NCI-H2107 (cell line): ENCODE results near the gene NFIB.

Source experiments
- DNase-seq: peaks from one replicate; lab custom pipeline; 2025; lab: John Stamatoyannopoulos, UW

Gene NFIB

DNA sequence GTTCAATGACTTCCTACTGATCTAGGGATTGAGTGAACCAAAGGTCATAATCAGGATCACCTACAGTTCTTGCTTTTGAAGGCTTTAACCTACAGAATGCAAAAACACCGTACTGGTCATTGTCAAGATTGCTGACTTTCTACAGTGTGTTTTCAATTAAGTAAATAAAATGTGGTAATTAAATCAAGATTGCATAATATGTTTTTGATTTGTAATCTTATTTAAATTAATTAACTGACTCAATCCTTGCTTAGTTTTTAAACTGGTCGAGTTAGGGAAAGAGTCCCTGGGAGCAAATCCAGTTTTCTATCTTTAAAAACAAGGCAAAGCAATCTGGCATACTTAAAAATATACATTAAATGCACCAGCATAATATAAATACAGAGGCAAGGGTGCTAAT lies 125.9 kb downstream of the NFIB start:
- DNase-seq = no peak

DNA sequence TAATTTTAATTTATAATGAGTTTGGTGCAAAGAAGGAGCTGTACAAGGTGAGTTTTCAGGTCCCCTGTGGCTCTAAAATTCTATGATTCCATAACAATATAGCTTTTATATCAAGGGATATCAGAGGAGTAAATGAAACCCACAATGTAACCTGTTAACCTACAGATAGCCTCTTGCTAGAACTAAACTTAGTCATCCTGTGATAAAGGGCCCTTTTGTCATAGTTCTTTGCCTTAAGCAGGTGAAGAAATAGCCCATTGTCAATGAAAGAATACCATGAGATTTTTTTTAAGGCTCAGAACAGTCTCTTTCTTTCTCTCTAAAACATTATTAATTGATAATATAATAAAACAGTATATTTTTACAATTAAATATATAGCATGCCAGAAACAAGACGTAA lies 127.8 kb downstream of the NFIB start:
- DNase-seq = no peak

DNA sequence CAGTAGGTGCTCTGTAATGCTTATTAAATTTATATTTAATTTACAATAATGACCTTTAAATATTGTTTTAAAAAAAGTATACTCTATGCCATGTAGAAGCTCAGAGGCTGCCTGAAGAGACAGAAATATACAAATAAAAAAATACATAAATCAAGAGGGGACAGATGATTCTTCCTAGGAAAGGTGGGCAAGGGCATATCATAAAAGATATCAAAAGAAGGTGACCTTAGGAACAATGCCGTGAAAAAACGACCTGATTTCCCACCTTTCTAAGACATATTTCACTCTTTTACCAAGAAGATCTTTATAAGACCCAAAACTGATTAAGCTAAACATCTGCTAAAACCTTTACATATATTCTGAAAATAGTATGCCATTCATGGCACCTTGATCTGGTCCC lies 128.9 kb downstream of the NFIB start:
- DNase-seq = no peak

DNA sequence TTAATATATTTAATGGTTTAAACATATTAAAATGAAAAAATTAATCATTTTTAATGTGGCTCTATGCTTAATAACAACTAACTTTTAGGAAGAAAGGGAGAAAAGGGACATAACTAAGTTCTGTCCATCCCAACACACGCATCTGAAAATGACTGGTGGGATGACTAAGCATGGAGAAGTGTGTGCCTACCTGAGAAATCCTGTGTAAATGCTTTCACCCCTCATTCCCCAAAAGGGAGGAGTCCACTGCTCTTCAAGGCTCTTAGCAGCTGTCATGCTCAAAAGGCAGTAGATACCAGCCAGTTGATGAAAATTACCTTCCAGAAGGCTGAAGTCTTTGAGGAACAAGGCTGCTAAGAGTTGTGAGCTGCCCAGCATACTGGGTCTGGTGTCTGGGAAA lies 130.9 kb downstream of the NFIB start:
- no peak for DNase-seq

DNA sequence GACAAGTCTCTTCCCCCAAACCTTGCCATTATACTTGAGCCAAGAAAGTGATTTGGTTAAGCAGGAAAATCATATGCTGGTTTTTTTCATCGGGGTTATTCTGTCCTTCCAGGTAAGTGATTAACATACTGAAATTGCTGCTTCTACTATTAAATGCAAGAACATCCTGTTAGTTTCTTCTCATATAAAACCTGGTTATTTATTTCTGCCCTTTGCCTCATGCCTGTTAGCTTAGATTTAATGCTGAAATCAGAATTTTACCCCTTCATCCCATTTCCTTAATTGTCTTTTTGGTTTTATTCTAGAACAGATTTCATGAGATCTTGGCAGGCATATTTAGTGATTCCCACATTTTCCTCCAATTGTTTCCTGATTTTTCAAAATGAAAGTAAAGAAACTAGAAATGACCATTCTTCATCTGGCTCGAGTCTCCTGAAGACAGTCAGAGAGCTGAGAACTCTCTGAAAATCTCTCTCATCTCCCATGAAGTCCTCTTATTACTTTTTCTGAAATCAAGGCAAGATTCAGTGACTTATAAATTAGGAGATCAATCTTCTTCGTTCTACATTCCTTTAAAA lies 132.9 kb downstream of the NFIB start:
- no peak for DNase-seq

DNA sequence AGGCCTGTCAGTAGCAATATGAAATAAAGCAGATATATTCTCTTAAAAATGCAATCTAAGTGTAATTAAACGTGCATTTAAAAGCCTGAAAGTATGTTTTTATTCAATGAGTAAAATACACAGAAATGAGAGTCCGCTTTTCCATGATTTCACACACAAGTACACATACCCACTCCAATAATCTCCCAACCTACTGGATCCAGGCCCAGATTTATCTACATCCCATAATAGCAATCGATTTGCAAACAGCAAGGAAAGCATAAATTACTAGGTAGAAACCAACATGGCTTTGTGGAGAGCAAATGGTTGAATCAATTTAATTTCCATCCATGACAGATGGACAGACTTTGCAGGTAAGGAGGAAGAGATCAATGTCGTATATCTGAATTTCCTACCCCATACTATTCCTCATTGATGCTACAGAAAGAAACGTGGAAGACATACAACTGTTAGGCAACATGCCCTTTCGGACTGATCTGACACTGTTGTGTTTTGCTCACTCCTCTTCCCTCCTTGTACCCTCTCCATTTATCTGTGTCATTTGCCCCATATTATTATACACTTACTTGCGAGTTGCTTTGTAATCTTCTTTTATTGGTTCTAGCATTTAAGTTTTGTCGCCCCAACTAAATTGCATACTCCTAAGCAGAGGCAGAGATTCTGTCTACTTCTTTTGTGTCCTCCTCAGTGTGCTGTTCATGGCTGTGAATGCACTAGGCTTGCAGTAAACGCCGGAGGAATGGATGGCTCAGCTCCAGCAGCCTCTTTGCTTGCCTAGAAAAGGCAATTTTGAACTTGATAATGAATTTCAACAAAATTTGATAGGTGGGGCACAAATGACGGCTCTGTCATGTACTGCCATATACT lies 133.6 kb downstream of the NFIB start:
- DNase-seq = no peak

DNA sequence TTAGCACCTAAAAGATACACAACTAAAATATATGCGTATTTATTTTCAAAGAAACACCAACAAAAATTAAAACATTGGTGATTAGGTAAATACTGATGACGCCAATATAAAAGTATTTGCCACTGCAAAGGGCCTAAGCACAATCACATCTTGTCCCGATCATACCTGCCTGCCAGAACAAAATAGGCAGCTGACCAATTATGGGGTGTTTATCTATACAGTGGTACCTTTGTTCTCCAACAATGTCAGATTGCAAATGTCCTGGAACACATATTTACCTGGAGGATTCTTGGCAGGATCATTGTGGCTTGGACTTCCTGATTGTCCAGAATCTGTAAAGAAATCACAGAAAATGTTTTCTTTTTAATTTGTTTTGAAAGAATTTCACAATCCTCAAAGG lies 134.5 kb downstream of the NFIB start:
- no peak for DNase-seq

DNA sequence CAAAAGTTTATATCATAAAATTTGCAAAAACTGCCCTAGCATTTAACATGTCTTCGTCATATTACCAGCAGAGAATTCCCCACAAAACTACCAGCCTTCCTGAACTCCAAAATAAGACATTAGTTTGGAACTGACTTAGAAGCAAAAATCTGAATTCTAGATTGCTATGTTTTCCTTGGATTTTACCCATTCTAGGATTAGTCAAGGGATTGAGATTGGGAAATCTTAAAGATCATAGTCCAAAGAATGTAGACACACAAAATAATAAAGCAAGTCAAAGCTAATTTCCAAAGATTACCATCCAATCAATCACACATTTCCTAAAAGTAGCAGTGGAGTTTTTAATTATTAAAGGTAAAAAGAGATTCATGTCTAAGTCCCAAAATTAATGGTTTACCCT lies 138.2 kb downstream of the NFIB start:
- DNase-seq = no peak

DNA sequence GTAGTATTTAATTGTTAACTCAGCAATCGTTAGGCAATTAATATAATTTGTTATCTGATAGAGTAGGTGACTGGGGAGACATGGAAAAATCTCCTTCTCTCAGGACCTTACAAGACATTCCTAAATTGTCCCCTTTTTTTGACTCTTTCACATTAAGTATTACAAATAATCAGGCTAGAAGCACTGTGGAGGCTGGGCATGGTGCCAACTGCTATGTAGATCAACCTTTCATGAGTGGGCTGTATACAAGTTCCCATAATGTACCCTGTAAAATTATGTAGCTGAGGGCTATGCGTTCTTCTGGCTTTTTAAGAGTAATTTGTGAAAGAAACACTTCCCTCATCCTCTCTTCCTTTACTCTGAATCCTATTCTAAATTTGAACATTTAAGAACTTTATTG lies 140.2 kb downstream of the NFIB start:
- DNase-seq = no peak

DNA sequence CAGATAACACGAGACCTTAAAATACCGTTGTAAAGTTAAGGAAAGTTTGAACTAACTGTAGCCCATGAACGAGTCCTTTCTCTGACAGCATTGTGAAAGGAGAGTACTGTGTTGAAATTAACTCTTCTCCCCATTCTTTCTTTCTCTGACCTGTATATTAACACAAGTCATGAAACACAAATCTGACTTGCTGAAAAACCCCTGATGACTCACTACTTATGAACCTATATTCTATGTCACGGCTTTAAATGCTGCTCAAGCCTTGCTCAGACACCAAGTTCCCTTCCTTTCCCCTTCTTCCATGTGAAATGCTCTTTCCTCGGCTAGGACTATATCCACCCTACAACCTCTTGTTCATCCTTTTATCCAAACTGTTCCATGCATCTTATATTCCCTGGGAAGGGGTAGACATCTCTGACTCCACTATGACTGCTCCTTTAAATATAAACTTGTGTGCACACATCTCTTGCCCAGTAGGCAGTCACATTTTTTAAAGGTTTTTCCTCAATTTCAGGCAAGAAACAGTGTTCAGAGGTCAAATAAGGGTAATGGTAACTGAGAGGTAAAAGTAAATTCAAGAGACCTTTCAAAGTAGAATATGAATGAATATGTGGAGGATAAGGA lies 142.9 kb downstream of the NFIB start:
- DNase-seq = no peak

DNA sequence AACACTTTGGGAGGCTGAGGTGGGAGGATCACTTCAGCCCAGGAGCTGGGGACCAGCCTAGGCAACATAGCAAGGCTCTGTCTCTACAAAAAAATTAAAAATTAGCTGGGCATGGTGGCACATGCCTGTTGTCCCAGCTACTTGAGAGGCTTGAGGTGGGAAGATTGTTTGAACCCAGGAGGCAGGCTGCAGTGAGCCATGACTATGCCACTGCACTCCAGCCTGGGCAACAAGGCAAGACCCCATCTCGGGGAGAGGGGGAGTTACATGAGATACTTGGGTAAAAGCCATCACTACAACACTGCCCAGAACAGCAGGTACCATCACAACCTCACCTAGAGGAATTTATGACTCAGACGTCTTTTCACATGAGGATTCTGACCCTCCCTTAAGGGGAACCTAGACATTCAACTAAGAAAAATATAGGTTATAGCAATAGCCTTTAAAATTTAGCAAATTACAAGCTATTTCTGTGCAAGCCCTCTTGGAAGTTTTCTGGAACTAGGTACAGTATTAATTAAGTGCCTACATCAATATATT lies 143.5 kb downstream of the NFIB start:
- no peak for DNase-seq

DNA sequence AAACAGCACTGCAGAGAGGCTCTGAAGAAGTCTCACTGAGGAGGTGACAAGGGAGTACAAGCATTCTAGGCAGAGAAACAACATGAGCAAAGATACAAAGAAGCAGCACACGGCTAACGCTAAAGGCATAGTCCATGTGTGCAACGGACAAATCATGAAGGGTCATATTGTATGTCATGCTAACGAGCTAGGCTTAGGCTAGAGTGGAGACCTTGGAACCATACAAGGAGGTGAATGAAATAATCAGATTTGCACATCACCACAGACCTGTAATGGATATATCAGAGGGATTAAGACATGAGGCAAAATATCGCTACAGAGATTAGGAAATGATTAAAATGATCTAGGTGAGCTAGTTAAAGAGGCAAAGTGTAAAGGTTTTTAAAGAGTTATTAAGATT lies 145.6 kb downstream of the NFIB start:
- no peak for DNase-seq

DNA sequence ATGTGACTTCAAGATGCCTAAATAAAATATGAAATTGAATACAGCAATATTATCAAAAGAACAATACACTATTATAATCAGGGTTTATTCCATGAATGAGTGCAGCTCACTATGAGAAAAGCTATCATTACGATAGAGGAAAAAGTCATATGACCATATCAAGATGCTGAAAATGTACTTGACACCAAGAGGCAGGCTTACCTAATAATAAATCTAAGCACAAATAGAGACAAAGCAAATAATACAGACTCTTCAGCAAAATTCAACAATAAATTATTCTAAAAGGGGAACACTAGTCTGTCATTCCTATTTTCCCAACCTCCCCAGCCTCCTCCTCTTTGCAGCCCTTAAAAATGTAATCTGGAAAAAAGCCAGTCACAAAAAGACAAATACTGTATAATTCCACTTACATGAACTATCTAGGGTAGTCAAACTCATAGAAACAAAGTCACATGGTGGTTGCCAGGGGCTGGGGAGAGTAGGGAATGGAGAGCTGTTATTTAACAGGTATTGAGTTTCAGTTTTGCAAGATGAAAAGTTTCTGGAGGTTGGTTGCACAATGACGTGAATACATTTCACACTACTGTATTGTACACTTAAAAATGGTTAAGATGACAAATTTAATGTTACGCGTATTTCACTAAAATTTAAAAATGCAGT lies 148.4 kb downstream of the NFIB start:
- DNase-seq = no peak

DNA sequence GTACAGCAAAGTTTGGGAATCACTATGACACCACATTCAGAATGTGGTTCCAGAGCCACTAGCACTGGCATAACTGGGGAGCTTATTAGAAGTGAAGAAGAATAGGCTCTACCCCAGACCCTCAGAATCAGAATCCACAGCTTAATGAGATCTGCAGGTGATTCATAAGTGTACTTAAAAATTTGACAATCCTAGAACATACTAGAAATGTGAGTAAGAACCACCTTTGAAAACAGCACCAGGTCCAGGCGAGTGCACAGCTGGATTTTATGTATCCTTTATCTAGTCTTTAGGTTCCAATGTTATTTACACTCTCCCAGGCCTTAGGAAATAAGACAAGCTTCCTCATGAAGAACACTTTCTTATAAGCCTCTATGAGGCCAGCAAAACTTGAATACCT lies 149.0 kb downstream of the NFIB start:
- DNase-seq = no peak

DNA sequence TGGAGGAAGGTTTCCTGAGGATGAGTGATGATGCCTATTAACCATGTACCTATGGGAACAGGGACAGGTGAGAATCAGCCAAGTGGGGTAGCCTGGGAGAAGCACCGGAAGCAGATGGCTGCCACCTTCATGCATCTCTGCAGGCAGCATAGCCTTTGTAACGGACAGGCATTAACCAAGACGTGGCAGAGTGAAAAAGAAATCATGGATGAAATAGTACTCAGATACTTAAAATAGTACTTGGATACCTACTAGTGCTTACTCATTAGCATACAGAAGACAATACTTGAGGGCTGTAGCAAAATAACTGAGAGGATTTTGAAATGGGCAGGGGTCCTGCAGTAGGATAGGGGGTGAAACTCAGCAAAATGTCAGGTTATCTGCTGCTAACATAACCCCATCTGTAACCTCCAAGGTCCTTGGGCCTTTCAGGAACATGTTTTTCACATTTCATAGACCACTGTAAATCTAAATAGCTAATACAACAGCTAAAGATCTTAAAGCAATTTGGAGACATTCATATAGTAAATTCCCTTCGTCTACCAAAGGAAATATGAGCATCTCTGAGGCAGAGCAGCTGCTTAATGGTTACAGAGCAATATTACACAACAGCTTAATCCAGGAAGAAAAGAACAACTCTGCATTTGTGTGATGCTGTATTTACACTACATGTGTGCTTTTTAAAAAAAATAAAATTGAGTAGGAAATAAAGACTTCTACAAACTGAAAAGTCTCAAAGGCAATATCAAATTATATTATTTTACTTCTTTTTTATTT lies 154.3 kb downstream of the NFIB start:
- DNase-seq = no peak

DNA sequence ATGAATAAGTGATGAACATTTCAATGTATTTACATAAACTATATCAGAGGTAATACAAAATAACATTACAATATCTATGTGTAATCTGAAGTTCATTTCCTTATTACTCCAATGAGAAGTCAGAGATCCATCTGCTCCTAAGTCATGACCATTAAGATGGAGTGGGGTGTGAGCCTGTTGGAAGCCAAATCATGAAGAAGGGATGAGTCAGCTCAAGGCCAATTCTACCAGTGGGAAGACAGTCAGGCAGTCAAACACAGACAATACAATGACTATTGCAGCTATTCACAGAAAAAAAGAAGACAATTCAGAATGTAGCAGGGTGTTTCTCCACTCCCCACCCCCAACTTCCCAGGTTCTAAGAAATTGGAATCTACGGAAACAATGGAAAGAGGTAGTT lies 155.0 kb downstream of the NFIB start:
- no peak for DNase-seq

DNA sequence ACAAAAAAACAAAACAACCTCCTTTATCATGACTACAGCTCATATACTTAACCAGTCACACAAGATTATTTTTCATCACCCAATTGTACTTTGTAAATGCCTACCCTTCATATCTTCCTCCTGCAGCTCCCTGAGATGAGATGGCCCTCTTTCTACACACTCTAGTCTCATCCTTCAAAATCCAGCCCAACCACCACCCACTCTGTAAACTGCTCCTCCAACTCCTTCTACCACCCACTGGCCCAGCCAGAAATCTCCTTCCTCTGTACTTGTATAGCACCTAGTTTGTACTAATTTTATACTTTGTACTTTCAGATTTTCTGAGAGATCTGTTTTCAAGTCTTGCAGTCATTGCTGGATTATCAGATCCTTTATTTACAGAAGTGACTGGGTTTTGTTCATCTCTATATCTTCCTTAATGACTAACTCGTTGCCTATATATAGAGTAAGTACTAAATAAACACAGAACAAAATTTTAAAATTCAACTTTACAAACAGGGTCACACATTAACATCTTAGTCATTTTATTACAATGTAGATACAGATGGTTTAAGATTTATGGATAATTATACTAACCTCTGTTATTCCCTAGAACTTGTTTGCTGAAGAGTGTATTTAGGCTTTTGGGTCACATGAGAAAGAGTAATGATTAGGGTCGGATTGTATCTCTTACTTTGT lies 155.7 kb downstream of the NFIB start:
- DNase-seq = no peak

DNA sequence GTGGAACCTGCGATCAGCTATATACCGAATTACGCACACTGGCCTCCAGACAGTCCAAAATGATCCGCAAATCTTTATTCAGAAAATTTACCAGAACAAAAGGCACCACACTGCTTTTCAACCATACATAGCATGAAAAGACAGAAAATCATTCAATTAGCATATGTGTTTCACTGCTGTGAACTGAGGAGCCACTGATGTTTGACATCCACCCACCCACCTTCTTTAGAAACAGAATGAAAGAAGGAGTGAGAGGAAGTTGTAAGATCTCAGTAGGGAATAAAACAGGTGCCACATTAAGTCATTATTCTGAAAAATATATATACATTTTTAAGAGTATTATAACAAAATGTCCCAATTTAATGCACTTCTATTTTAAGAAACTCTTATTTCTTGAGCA lies 156.8 kb downstream of the NFIB start:
- DNase-seq = no peak

DNA sequence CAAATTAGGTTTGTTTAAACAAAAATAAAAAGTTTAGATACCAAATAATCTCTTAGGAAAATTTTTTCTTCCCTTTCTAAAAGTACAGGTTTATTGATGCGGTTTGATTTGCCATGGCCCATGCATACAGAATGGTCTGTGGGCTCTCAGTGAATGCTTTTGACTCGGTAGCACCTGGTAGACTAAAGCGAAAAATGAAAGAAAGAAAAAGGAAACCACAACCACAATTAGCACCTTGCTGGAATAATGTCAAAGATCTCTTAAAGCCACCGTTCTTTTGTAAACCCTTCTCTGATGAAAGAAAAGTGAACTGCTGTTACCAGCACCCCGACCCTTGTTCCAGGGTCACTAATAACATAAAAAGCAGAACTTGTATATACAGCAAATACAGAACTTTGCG lies 157.9 kb downstream of the NFIB start:
- DNase-seq = peak; percentile 51

DNA sequence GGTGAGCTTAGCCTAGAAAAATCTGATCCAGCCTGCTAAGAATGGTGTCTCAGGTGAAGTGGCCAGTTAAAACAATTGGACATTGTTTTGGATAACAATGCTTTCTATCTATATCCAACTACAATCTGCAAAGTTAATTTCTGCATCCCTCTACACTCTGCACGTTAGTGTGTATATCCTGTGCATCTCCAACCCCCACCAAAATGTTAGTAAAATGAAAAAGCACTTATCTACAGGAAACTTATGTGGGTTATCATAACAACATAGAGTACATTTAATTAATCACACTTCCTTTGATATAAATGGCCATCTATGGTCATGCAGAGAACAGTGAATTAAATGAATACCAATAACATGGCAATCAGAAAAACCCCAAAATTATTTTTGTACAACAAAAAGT lies 158.7 kb downstream of the NFIB start:
- no peak for DNase-seq

DNA sequence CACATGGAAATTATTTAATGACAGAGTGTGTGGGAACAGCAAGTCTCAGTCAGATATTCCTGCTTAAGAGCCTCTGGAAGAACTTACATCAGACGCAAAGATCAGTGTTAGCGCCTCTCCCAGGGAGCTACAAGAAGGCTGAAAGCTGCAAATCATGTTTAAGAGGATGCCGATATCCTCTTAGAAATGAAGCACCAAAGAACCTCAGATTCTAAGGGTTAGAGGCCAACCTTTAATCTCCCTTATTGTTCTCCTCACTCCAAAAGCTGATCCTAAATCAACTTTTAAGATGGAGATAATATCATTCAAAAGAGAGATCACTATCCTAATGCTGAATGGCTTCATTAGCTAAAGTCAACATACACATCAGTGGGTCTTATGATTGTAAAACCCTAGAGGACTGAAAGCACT lies 160.6 kb downstream of the NFIB start:
- no peak for DNase-seq
